T-helper 1 cell treated with Interleukin-12 subunit alpha and Interleukin-12 subunit beta and Interleukin-4 antibody, amounts not matched to agents 30 μg/mL and 1 μg/mL, for 36 hours (primary cell): ENCODE results near the gene GTF3C4.
"Not testable (repeated sequence)": the region's sequence is repeated elsewhere in the genome, so short reads cannot be mapped to it uniquely, and the experiment has no call there.

Source experiments
- H3K27ac Mint-ChIP-seq: one replicate; pipeline ENCODE4 v1.8.0; 2021; ENCODE audit warnings: mild to moderate bottlenecking, mixed read lengths
- H3K27me3 Mint-ChIP-seq: one replicate; pipeline ENCODE4 v1.8.0; 2021; ENCODE audit warnings: low read depth, mixed read lengths
- H3K36me3 Mint-ChIP-seq: one replicate; pipeline ENCODE4 v1.8.0; 2021; ENCODE audit warnings: low read depth, mixed read lengths
- H3K4me1 Mint-ChIP-seq: one replicate; pipeline ENCODE4 v1.8.0; 2021; ENCODE audit warnings: low read depth, mixed read lengths
- H3K4me3 Mint-ChIP-seq: one replicate; pipeline ENCODE4 v1.8.0; 2021; ENCODE audit warnings: mild to moderate bottlenecking, moderate library complexity, mixed read lengths
- H3K9me3 Mint-ChIP-seq: one replicate; pipeline ENCODE4 v1.8.0; 2021; ENCODE audit warnings: mixed read lengths

Gene GTF3C4

DNA sequence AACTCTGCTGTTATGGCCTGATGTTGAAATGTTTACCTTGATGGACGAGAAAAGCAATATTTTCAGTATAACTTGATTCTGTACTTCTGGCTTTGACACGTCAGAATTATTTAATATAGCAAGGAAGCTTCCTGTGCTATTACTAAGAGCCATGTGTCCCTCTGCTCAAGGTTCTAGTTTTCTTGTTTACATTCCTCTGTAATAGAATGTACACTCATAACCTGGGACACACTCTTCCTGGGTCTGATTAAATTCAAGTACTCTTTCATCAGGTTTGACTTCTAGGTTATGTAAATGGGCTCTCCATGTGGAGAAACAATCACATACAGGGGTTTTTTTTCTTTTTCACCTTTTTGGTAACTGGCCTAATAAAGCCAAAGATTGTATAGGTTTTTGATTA is 33.1 kb downstream of the GTF3C4 start:
- no peak overlapping the region for H3K27ac Mint-ChIP-seq

DNA sequence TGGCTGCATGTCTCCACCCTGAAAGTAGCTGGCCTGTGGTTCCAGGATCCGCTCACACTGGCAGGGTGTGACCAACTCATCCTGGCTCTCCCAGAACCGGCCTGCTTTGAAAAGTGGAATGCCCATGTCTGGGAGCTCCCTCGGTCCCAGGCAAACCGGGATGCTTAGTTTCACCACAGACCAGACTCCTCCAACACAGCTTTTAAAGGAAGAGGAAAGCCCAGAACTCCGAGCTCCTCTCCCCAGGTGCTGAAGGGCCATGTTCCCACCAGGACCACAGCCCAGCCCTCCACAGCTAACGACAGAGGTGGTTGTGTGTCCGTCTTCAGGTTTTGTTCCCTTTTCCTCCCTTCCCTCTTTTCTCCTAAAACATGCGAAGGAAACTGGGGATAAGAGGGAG is 38.0 kb downstream of the GTF3C4 start:
- Mint-ChIP-seq H3K27me3 (peaks cover 15% of the 10 kb centered on the region), H3K4me3 (no peak overlapping the region), H3K36me3 (no peaks in the 10 kb centered on the region), H3K9me3 (peaks cover 3% of the 10 kb centered on the region), H3K4me1 (no peaks in the 10 kb centered on the region), H3K27ac (no peak overlapping the region)

More for the DNA sequence above, 33.1 kb downstream of the GTF3C4 start:
- Mint-ChIP-seq H3K9me3 (peaks cover 10% of the 10 kb centered on the region), H3K27me3 (peaks cover 7% of the 10 kb centered on the region), H3K36me3 (no peaks in the 10 kb centered on the region), H3K4me1 (no peaks in the 10 kb centered on the region), H3K4me3 (no peak overlapping the region)

DNA sequence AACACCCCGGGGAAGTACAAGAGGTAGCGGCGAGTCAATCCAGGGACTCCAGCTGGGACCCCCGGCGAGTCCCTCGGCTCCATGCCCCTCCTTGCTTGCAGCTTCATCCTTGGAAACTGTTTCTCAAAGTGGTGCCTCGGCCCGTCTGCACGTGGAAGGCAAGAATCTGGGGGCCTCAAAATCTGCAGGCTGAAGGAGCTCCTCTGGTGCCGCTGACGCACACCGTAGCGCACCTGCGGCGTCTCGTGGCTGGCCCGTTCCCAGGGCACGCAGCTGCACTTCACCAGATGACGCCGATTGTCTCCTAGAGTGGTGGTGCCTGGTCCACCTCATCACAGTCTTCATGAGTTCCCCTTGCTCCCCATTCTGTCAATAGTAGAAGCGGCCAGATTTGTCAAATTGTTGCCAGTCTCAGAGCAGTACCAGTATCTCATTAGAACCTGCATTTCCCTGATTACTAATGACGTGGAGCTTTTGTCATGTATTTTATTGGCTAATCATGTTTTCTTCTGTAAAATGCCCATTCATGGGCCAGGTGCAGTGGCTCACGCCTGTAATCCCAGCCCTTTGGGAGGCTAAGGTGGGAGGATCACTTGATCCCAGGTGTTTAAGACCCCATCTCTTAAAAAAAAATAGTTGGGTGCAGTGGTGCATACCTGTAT is 38.6 kb downstream of the GTF3C4 start:
- Mint-ChIP-seq H3K27ac (no peak overlapping the region), H3K4me1 (no peaks in the 10 kb centered on the region), H3K9me3 (no peaks in the 10 kb centered on the region), H3K27me3 (peaks cover 11% of the 10 kb centered on the region), H3K4me3 (no peak overlapping the region), H3K36me3 (no peaks in the 10 kb centered on the region)

DNA sequence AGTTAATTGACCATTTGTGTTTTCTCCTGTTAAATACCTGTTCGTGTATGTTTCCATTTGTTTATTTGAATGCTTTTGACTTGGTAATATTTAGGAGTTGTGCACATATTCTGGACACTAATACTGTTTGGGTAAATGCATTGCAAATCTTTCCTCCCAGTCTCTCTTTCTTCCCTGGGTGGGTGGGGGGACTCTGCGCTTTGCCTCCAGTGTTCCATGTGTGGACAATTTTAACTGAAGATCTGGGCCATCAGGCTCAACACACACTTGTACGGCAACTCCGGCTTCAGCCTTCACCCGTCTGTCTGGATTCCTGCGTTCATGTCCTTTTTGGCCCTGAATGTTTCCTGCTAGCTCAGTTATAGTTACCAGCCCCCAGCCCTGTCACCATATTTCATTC is 40.1 kb downstream of the GTF3C4 start:
- Mint-ChIP-seq H3K27ac (no peak overlapping the region), H3K4me3 (no peak overlapping the region), H3K4me1 (no peaks in the 10 kb centered on the region), H3K36me3 (no peaks in the 10 kb centered on the region), H3K9me3 (no peaks in the 10 kb centered on the region), H3K27me3 (peaks cover 11% of the 10 kb centered on the region)

DNA sequence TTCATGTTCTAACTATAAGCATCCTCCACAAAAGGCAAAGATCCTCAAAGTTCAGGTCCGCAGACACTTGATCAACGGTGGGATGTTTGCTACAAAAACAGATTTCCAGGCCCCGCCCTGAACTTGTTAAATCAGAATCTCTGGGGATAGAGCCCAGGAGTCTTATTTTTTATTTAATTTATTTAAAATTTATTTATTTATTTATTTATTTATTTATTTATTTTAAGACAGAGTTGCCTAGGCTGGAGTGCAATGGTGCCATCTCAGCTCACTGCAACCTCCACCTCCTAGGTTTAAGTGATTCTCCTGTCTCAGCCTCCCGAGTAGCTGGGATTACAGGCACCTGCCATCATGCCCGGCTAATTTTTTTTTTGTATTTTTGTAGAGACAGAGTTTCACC is 40.9 kb downstream of the GTF3C4 start:
- not testable (repeated sequence) for H3K9me3 Mint-ChIP-seq, H3K4me1 Mint-ChIP-seq, H3K27ac Mint-ChIP-seq, H3K4me3 Mint-ChIP-seq, H3K36me3 Mint-ChIP-seq
- peaks cover 11% of the 10 kb centered on the region for H3K27me3 Mint-ChIP-seq

DNA sequence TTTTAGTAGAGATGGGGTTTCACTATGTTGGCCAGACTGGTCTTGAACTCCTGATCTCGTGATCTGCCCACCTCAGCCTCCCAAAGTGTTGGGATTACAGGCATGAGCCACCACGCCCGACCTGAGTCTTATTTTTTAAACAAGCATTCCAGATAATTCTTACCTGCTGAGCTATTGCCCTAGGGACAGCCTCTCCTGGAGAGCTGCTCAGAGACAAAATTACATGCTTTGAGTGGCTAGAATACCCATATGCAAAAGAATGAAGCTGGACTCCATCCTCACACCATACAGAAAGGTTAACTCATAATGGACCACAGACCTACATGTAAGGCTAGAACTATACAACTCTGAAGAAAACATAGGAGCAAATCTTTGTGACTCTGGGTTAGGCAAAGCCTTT is 41.6 kb downstream of the GTF3C4 start:
- H3K4me1 Mint-ChIP-seq = no peaks in the 10 kb centered on the region
- H3K9me3 Mint-ChIP-seq = no peaks in the 10 kb centered on the region
- H3K27ac Mint-ChIP-seq = no peak overlapping the region
- H3K27me3 Mint-ChIP-seq = peaks cover 11% of the 10 kb centered on the region
- H3K4me3 Mint-ChIP-seq = no peak overlapping the region
- H3K36me3 Mint-ChIP-seq = no peaks in the 10 kb centered on the region

DNA sequence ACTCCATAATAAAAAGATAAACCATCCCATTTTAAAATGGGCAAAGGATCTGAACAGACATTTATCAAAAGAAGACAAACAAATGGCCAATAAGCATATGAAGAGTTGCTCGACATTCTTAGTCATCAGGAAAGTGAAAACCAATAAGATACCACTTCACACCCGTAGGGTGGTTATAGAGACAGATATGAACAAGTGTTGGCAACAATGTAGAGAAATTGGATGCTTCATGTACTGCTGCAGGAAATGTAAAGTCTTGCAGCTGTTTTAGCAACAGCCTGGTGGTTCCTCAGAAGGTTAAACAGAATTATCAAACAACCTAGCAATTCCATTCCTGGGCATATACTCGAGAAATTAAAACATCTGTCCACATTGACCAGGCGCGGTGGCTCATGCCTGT is 42.5 kb downstream of the GTF3C4 start:
- H3K27me3 Mint-ChIP-seq = peaks cover 18% of the 10 kb centered on the region
- no peak overlapping the region for H3K4me3 Mint-ChIP-seq
- no peaks in the 10 kb centered on the region for H3K9me3 Mint-ChIP-seq
- no peaks in the 10 kb centered on the region for H3K4me1 Mint-ChIP-seq
- H3K36me3 Mint-ChIP-seq = no peaks in the 10 kb centered on the region
- no peak overlapping the region for H3K27ac Mint-ChIP-seq

DNA sequence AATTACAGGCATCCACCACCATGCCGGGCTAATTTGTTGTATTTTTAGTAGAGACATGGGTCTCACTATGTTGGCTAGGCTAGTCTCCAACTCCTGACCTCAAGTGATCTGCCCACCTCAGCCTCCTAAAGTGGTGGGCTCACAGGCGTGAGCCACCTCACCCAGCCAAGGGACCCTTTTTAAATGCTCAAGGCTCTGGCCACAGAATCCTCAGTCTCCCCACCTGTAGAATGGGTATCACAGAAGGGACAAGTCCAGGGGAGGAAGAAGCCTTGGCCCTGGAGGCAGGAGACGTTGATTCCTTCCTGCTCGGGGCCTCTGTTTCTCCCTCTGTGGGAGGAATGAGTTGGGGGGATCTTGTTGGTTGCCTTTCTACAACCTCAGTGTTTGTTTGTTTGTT is 45.7 kb downstream of the GTF3C4 start:
- Mint-ChIP-seq H3K27ac (no peak overlapping the region), H3K36me3 (no peaks in the 10 kb centered on the region), H3K27me3 (peaks cover 27% of the 10 kb centered on the region), H3K4me1 (no peaks in the 10 kb centered on the region), H3K4me3 (no peak overlapping the region), H3K9me3 (no peaks in the 10 kb centered on the region)

DNA sequence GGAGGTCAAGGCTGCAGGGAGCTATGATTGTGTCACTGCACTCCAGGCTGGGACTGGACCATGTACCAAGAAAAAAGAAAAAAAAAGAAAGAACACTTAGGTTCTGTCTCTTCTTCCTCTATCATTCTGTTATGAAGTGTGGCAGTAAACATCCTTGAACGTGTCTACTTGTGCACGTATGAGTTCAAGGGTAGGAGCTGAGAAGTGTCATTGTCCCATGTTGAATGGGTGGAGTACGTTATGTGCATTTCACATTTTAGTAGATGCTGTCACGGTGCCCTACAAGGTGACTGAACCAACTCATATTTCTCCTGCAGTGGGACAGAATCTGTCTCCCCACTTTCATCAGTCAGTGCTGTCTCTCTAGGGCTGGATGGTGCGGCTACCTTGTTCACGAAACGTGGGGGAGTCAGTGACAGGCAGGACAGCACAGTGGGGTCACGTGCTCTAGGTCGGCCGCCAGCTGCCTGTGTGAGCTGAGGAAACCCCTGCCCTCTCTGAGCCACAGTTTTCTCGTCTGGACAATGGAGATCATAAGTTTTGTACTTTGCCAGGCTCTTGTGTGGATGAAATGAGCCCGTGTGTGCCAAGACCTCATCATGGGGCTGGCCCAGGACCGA is 47.2 kb downstream of the GTF3C4 start:
- H3K36me3 Mint-ChIP-seq = no peaks in the 10 kb centered on the region
- no peak overlapping the region for H3K4me3 Mint-ChIP-seq
- H3K4me1 Mint-ChIP-seq = no peaks in the 10 kb centered on the region
- H3K27me3 Mint-ChIP-seq = peaks cover 27% of the 10 kb centered on the region
- no peak overlapping the region for H3K27ac Mint-ChIP-seq
- no peaks in the 10 kb centered on the region for H3K9me3 Mint-ChIP-seq

DNA sequence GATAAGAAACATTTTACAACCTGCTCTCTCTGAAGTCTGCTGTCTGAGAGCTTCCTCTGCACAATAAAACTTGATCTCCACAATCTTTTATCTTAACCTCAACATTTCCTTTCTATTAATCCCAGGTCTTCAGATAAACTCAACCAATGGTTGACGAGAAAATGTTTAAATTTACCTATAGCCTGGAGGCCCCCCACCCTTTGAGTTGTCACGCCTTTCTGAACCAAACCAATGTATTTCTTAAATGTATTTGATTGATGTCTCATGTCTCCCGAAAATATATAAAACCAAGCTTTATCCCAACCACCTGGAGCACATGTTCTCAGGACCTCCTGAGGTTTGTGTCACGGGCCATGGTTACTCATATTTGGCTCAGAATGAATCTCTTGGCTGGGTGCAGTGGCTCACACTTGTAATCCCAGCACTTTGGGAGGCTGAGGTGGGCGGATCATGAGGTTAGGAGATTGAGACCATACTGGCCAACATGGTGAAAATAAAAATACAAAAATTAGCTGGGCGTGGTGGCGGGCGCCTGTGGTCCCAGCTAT is 48.2 kb downstream of the GTF3C4 start:
- H3K36me3 Mint-ChIP-seq, H3K9me3 Mint-ChIP-seq, H3K27ac Mint-ChIP-seq, H3K4me3 Mint-ChIP-seq, H3K4me1 Mint-ChIP-seq: not testable (repeated sequence)
- peaks cover 27% of the 10 kb centered on the region for H3K27me3 Mint-ChIP-seq

DNA sequence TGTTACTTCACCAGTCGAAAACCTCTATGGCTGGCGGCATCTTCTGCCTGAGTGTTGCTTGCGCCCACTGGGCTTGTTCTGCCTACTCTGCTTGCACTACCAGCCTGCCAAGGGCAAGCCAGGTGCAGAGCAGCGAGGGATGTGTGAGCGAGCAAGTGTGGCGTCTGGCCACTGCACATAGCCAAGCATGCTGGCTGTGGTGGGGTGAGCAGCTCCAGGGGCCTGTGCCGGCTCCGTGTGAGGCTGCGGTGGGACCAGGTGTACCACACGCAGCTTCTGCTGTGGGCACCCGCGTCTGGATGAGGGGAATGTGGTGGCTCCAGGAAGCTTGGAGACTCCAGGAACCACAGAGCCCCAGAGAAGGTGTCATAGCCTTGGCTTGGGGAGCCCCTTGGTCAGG is 51.4 kb downstream of the GTF3C4 start:
- H3K4me3 Mint-ChIP-seq = no peak overlapping the region
- H3K27ac Mint-ChIP-seq = no peak overlapping the region
- H3K36me3 Mint-ChIP-seq = no peaks in the 10 kb centered on the region
- H3K9me3 Mint-ChIP-seq = no peaks in the 10 kb centered on the region
- H3K4me1 Mint-ChIP-seq = no peaks in the 10 kb centered on the region
- peaks cover 27% of the 10 kb centered on the region for H3K27me3 Mint-ChIP-seq

DNA sequence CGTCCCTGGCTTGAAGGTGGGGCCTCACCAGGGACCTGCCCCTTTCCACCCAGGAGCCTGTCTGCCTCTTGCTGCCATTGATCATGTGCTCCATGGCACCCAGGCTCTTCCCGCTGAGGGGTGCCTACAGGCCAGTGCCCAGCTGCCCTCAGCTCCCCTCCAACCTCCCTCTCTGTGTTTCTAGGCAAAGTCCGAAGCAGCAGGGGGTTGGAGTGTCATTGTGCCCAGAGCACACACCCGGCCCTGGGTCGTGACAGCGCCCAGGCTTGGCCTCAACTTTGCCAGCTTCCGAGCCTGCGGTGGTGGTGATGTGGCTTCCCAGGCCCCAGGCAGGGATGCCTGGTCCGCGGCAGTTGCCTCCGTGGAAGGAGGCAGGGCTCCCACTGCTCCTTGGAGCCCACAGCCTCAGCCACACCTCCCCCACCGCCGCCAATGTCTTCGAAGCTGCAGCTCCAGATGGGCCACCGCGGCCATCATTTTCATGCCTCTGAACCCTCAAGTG is 52.4 kb downstream of the GTF3C4 start:
- H3K36me3 Mint-ChIP-seq = no peaks in the 10 kb centered on the region
- no peaks in the 10 kb centered on the region for H3K9me3 Mint-ChIP-seq
- no peaks in the 10 kb centered on the region for H3K4me1 Mint-ChIP-seq
- H3K4me3 Mint-ChIP-seq = no peak overlapping the region
- H3K27ac Mint-ChIP-seq = no peak overlapping the region
- peaks cover 21% of the 10 kb centered on the region for H3K27me3 Mint-ChIP-seq

DNA sequence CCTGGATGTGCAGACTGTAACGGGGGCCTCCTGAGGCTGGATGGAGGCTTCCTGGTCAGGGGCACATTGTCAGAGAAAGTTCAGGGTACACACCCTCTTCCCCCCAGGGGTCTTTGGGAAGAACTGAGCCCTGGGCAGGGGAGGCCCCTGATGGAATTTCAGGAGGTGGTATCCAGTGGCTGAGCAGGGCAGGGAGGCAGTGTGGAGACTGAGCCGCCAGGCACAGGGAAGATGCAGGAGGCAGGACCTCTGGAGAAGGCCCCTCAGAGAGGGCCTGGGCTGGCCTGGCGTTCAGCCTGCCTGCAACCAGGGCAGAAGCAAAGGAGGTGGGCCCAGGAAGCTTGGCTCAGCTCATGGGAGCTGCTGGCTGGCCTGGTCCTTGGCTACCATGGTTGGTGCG is 53.5 kb downstream of the GTF3C4 start:
- H3K36me3 Mint-ChIP-seq = no peaks in the 10 kb centered on the region
- no peak overlapping the region for H3K4me3 Mint-ChIP-seq
- H3K9me3 Mint-ChIP-seq = no peaks in the 10 kb centered on the region
- no peak overlapping the region for H3K27ac Mint-ChIP-seq
- no peaks in the 10 kb centered on the region for H3K4me1 Mint-ChIP-seq
- peaks cover 10% of the 10 kb centered on the region for H3K27me3 Mint-ChIP-seq

DNA sequence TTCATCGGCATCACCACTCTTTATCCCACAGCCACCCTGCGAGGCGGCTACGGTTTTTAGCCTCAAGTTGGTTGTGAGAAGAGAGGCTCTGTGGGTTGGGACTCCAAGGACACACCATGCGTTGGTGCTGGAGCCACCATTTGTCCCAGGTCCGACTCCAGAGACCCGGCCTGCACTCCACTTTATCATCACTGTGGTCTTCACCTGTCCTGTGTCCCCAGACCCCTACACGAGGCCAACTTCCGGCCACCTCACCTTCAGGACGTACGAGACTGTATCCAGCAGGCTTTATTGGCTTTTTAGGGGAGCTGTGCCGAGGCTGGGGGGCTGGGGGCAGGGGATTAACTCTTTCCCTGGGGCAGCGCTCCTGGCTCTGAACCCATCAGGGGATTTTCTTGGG is 55.0 kb downstream of the GTF3C4 start:
- Mint-ChIP-seq H3K27me3 (no peaks in the 10 kb centered on the region), H3K36me3 (no peaks in the 10 kb centered on the region), H3K4me3 (no peak overlapping the region), H3K9me3 (no peaks in the 10 kb centered on the region), H3K27ac (no peak overlapping the region), H3K4me1 (no peaks in the 10 kb centered on the region)

DNA sequence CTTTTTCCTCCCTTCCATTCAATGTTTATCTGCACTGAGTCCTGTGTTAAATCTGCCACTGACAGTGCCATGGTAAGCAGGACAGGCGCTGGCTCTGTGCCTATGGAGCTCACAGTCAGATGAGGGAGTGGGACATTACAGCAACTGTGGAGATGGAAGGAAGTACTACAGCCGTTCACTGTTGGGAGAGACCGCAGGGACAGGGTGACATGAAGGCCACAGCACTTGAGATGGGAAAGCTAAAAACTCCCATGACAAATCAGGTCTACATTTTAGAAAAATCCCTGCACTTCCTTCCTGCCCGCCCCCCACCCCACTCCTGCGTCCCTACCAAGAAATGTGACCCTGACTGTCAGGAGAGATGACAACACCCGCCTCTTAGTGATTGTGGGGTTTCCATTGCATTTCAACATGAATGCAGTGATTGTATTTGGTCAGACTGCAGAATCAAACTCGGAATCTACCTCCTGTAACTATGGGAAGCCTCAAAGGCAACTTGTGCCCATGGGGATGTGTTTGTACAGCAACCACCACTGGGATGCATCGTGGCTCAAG is 56.4 kb downstream of the GTF3C4 start:
- Mint-ChIP-seq H3K4me3 (no peak overlapping the region), H3K27ac (no peak overlapping the region), H3K9me3 (no peaks in the 10 kb centered on the region), H3K4me1 (no peaks in the 10 kb centered on the region), H3K36me3 (no peaks in the 10 kb centered on the region), H3K27me3 (no peaks in the 10 kb centered on the region)
